MM.1S (cell line): ENCODE data around the gene EMILIN2.

Experiments used
- EZH2 ChIP-seq: fragments of 300-600 bp; sonication (generic); optimal IDR thresholded peaks from 2 replicates; pipeline ENCODE3; 2017; ENCODE audit warnings: low read depth, mild to moderate bottlenecking, antibody characterized with exemption, low read length, mixed read lengths
- EZH2phosphoT487 ChIP-seq: fragments of 300-600 bp; sonication (generic); IDR thresholded peaks from 2 replicates; pipeline ENCODE4 v1.6.1; 2018; ENCODE audit warnings: antibody characterized with exemption, low read length
- TF ChIP-seq, protein P1 (sequence below): fragments of 300-600 bp; sonication (generic); IDR thresholded peaks from 2 replicates; pipeline ENCODE4 v1.5.1; 2016; ENCODE audit warnings: antibody characterized with exemption, low read length, mixed read lengths

DNA sequence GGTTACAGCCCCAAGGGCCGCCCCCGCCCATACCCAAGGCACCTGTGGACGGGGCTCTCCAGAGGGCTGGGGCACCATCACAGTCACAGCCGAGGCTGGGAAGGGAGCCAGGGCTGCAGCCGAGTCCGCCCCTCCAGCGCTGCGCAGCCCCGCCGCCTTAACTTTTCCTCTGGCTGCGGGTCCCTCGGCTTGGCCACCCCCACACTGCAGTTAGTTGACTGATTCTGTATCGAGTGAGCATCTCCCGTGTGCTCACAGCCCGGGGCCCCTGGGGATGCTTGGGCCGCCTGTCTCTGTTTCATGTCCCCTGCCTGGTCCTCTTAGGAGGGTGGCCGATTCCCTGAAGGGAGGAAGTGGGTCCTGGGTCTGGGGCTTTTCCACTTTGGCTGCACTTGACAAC is 33.7 kb downstream of the EMILIN2 start:
- TF ChIP-seq EZH2 (no peak), EZH2phosphoT487 (no peak)
- TF ChIP-seq, protein P1, sequence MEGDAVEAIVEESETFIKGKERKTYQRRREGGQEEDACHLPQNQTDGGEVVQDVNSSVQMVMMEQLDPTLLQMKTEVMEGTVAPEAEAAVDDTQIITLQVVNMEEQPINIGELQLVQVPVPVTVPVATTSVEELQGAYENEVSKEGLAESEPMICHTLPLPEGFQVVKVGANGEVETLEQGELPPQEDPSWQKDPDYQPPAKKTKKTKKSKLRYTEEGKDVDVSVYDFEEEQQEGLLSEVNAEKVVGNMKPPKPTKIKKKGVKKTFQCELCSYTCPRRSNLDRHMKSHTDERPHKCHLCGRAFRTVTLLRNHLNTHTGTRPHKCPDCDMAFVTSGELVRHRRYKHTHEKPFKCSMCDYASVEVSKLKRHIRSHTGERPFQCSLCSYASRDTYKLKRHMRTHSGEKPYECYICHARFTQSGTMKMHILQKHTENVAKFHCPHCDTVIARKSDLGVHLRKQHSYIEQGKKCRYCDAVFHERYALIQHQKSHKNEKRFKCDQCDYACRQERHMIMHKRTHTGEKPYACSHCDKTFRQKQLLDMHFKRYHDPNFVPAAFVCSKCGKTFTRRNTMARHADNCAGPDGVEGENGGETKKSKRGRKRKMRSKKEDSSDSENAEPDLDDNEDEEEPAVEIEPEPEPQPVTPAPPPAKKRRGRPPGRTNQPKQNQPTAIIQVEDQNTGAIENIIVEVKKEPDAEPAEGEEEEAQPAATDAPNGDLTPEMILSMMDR, result no peak
